OCI-LY7 (cell line): ENCODE data around the gene ESR2.

Experiments used
- EZH2phosphoT487 ChIP-seq: fragments of 200-600 bp; sonication (generic); IDR thresholded peaks from 2 replicates; pipeline ENCODE4 v1.6.1; 2018; ENCODE audit warnings: low read depth, borderline replicate concordance, mild to moderate bottlenecking, mixed run types, antibody characterized with exemption, low read length, moderate library complexity, mixed read lengths
- TF ChIP-seq, protein P1 (sequence below): fragments of 200-600 bp; sonication (generic); conservative IDR thresholded peaks from 2 replicates; pipeline ENCODE4 v1.5.1; 2014; ENCODE audit warnings: mild to moderate bottlenecking, antibody characterized with exemption, low read length, moderate library complexity, mixed read lengths

DNA sequence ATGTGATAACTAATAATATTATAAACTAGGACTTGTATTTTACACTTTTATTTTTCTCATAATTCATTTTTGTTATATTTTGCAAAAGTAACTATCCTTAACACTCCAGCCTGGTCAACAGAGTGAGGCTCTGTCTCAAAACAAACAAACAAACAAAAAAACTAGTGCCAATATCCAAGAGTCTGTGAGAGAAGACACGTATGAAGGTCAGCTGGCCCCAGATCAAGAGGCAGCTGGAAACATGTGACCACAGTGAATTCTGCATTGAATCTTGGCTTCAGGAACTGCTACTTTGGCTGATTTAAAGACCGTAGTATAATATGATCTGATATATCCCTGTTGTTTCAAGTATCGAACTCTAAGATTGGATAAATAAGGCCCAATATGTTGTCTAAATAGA lies 47.0 kb downstream of the ESR2 start:
- TF ChIP-seq, protein P1, sequence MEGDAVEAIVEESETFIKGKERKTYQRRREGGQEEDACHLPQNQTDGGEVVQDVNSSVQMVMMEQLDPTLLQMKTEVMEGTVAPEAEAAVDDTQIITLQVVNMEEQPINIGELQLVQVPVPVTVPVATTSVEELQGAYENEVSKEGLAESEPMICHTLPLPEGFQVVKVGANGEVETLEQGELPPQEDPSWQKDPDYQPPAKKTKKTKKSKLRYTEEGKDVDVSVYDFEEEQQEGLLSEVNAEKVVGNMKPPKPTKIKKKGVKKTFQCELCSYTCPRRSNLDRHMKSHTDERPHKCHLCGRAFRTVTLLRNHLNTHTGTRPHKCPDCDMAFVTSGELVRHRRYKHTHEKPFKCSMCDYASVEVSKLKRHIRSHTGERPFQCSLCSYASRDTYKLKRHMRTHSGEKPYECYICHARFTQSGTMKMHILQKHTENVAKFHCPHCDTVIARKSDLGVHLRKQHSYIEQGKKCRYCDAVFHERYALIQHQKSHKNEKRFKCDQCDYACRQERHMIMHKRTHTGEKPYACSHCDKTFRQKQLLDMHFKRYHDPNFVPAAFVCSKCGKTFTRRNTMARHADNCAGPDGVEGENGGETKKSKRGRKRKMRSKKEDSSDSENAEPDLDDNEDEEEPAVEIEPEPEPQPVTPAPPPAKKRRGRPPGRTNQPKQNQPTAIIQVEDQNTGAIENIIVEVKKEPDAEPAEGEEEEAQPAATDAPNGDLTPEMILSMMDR, result no peak
- TF ChIP-seq EZH2phosphoT487, result no peak
